ENCODE data around the gene COASY. TPM values are rescaled to one million over a fixed set of nuclear protein-coding genes. Genes with fewer than 3 reads are reported as not detected.

Gene COASY
- total and polyA plus RNA-seq, 2 experiments from 2014 or later = 60.1 to 72.1 TPM

GRCh38 chr17:42527932-42528331 lies 34.0 kb upstream of the COASY start:
- Histone ChIP-seq H3K79me2 (replicated peaks; ENCODE audit: insufficient read depth) (no peaks in the 10 kb centered on the region), H3K36me3 (ENCODE audit: insufficient read depth) (no peaks in the 10 kb centered on the region), H3K9me2 (ENCODE audit: insufficient read depth) (no peaks in the 10 kb centered on the region), H3K27me3 (ENCODE audit: insufficient read depth) (peaks cover 20% of the 10 kb centered on the region), H4K20me1 (replicated peaks; ENCODE audit: insufficient read depth) (no peaks in the 10 kb centered on the region; the same call in 1 of the 2 replicates), H3K4me3 (no peak overlapping the region), H3K27ac (ENCODE audit: low read depth) (no peak overlapping the region), H3F3A (replicated peaks; ENCODE audit: low read depth) (peaks cover 6% of the 10 kb centered on the region; the same call in 1 of the 2 replicates), H2AFZ (no peak overlapping the region), H3K4me1 (ENCODE audit: insufficient read depth) (no peaks in the 10 kb centered on the region), H3K4me2 (no peak overlapping the region)
- no peak for ATAC-seq
- DNase-seq (ENCODE audit: low spot score) = no peak
- H3K4me3 Mint-ChIP-seq = no peak overlapping the region; the same call in 2 of the 3 replicates
- H3K9me3 Mint-ChIP-seq = no peaks in the 10 kb centered on the region; the same call in 2 of the 3 replicates
- H3K27ac Mint-ChIP-seq = no peak overlapping the region
- H3K36me3 Mint-ChIP-seq (ENCODE audit: low read depth) = 0 out of 3 replicates have a peak, but pooled peaks cover 3% of the 10 kb centered on the region
- H3K4me1 Mint-ChIP-seq = no peaks in the 10 kb centered on the region; the same call in none of the 3 replicates
- TF ChIP-seq REST (IDR thresholded peaks at IDR 0.05; ENCODE audit: unreplicated experiment) (no peak), ZNF331 (CRISPR knock-in tag; IDR thresholded peaks at IDR 0.05; ENCODE audit: low read depth) (no peak), JUNB (IDR thresholded peaks at IDR 0.05; ENCODE audit: unreplicated experiment) (no peak), ETS1 (IDR thresholded peaks at IDR 0.05) (no peak), NANOG (IDR thresholded peaks at IDR 0.05; ENCODE audit: borderline replicate concordance) (no peak), EZH2phosphoT487 (IDR thresholded peaks at IDR 0.05; ENCODE audit: unreplicated experiment) (no peak), ZNF114 (CRISPR knock-in tag; IDR thresholded peaks at IDR 0.05) (no peak), ZNF462 (CRISPR knock-in tag; IDR thresholded peaks at IDR 0.05) (no peak), STAT1 (IDR thresholded peaks at IDR 0.05; ENCODE audit: unreplicated experiment) (no peak)
- peaks cover 19% of the 10 kb centered on the region for H3K27me3 Mint-ChIP-seq (ENCODE audit: insufficient read depth, low read depth, poor library complexity)

Measured in GM23338 (cell line).